Neuronal stem cell (in vitro differentiated cells): ENCODE measurements around the gene ISOC2.

Experiments used
- DNase-seq: peaks from one replicate; pipeline ENCODE4 v3.0.0-alpha.2; 2013; ENCODE audit warnings: low spot score
- H2AFZ ChIP-seq: one replicate; pipeline ENCODE4 v1.6.1; 2013; ENCODE audit warnings: mild to moderate bottlenecking, low read length, inconsistent platforms
- H2AK5ac ChIP-seq: 2 replicates; pipeline ENCODE4 v1.6.1; 2013; ENCODE audit warnings: low read depth, mild to moderate bottlenecking, inconsistent platforms, low read length, moderate library complexity, mixed read lengths
- H2BK120ac ChIP-seq: 2 replicates; pipeline ENCODE4 v1.6.1; 2013; ENCODE audit warnings: low read depth, mild to moderate bottlenecking, inconsistent platforms, low read length, moderate library complexity, mixed read lengths
- H2BK12ac ChIP-seq: one replicate; pipeline ENCODE4 v1.6.1; 2013; ENCODE audit warnings: low read length, inconsistent platforms
- H2BK15ac ChIP-seq: 2 replicates; pipeline ENCODE4 v1.6.1; 2013; ENCODE audit warnings: mild to moderate bottlenecking, low read length, inconsistent platforms, mixed read lengths
- H2BK5ac ChIP-seq: one replicate; pipeline ENCODE4 v1.6.1; 2013; ENCODE audit warnings: inconsistent platforms, mild to moderate bottlenecking, low read length, moderate library complexity
- H3K14ac ChIP-seq: one replicate; pipeline ENCODE4 v1.6.1; 2013; ENCODE audit warnings: low read length, inconsistent platforms
- H3K18ac ChIP-seq: 2 replicates; pipeline ENCODE4 v1.6.1; 2013; ENCODE audit warnings: low read length, inconsistent platforms
- H3K23ac ChIP-seq: 2 replicates; pipeline ENCODE4 v1.6.1; 2013; ENCODE audit warnings: low read depth, mild to moderate bottlenecking, mixed read lengths, low read length, inconsistent platforms; ENCODE audit not compliant: poor library complexity
- H3K27ac ChIP-seq: replicated peaks from 3 replicates; pipeline ENCODE4 v1.5.1; 2013; ENCODE audit warnings: low read length, inconsistent platforms
- H3K27me3 ChIP-seq, 3 experiments: 2 replicates each; pipeline ENCODE4 v1.6.1; 2013; ENCODE audit warnings: low read length in 3 of 3, mild to moderate bottlenecking in 2 of 3, inconsistent platforms in 1 of 3, low read depth in 1 of 3, mixed read lengths in 1 of 3, moderate library complexity in 1 of 3; ENCODE audit not compliant: control insufficient read depth in 3 of 3, insufficient read depth in 3 of 3
- H3K36me3 ChIP-seq, 2 donors: replicated peaks in 1 of 2; 2 replicates each; pipeline ENCODE4 v1.6.1; 2013; ENCODE audit warnings: low read length in 2 of 2; ENCODE audit not compliant: control insufficient read depth in 2 of 2, insufficient read depth in 2 of 2
- H3K4ac ChIP-seq: 2 replicates; pipeline ENCODE4 v1.6.1; 2013; ENCODE audit warnings: inconsistent platforms, mild to moderate bottlenecking, low read length, moderate library complexity
- H3K4me1 ChIP-seq, 2 donors: 1 replicate in 1 of 2; 2 replicates in 1 of 2; pipeline ENCODE4 v1.6.1; 2013; ENCODE audit warnings: low read length in 2 of 2, low read depth in 1 of 2; ENCODE audit not compliant: control insufficient read depth in 2 of 2, insufficient read depth in 1 of 2
- H3K4me2 ChIP-seq: one replicate; pipeline ENCODE4 v1.6.1; 2013; ENCODE audit warnings: mild to moderate bottlenecking, low read length, inconsistent platforms; ENCODE audit not compliant: insufficient read depth, poor library complexity, severe bottlenecking
- H3K4me3 ChIP-seq, 2 donors: 2 replicates each; pipeline ENCODE4 v1.5.1; 2013; ENCODE audit warnings: low read length in 2 of 2, mild to moderate bottlenecking in 2 of 2, inconsistent platforms in 1 of 2, moderate library complexity in 1 of 2
- H3K79me1 ChIP-seq: one replicate; pipeline ENCODE4 v1.6.1; 2013; ENCODE audit warnings: low read depth, mild to moderate bottlenecking, inconsistent platforms, low read length, moderate library complexity
- H3K9ac ChIP-seq: one replicate; pipeline ENCODE4 v1.6.1; 2013; ENCODE audit warnings: mild to moderate bottlenecking, low read depth, low read length, inconsistent platforms; ENCODE audit not compliant: poor library complexity
- H3K9me3 ChIP-seq, 2 donors: replicated peaks in 1 of 2; 2 replicates each; pipeline versions ENCODE3 to v1.6.1; 2013; ENCODE audit warnings: low read length in 2 of 2, mild to moderate bottlenecking in 2 of 2, inconsistent platforms in 1 of 2, low read depth in 1 of 2, mixed read lengths in 1 of 2, moderate library complexity in 1 of 2; ENCODE audit not compliant: control insufficient read depth in 2 of 2, insufficient read depth in 1 of 2
- H4K8ac ChIP-seq: one replicate; pipeline ENCODE4 v1.6.1; 2013; ENCODE audit warnings: low read depth, mild to moderate bottlenecking, inconsistent platforms, low read length, moderate library complexity
- H4K91ac ChIP-seq: one replicate; pipeline ENCODE4 v1.6.1; 2013; ENCODE audit warnings: low read length, low read depth, mild to moderate bottlenecking, inconsistent platforms; ENCODE audit not compliant: poor library complexity
- WGBS, 2 donors: extraction: QIAGEN DNeasy Blood & Tissue Kit; methylation state at CpG; one replicate each; pipeline ENCODE4 v1.1.7; 2013; ENCODE audit warnings: missing lambda C conversion rate in 2 of 2, mixed read lengths in 1 of 2; ENCODE audit not compliant: insufficient read length in 2 of 2, insufficient replicate concordance in 1 of 2; ENCODE audit errors: extremely low coverage in 2 of 2; 5-methylcytosine and 5-hydroxymethylcytosine counted together

Gene ISOC2

DNA sequence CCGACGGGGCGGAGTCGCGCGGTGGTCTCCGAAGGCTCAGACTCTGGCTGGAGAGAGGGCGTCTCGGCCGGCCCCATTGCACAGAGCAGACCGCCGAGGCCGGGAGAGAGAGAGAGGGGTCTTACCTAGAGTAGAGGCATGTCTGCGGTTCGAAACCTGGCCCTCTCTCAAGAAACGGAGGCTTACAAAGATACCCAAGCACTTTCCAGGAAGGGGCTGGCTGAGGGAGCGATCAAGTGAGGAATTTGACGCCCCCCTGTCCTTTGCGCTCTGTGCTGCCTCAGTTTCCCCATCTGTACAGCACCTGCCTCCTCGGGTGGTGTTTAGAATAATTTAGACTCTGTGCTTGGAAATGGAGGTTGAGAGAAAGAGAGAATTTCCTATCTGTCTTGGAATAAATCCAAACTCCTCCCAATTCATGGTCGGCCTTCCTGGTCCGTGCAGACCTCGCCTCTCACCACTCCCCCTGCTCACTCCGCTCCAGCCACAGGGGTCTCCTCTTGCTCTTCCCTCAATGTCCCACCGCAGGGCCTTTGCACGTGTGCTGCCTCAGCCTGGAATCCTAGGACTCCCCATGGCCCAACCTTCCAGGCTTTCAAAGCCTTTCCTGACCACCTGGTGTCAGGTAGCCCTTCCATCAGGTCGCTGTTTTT lies 658 bp upstream of the ISOC2 start:
- Histone ChIP-seq H3K4me2 (peak overlapping the region; percentile 78), H2AK5ac (peak overlapping the region; percentile 82), H3K9ac (no peak overlapping the region), H2AFZ (peak overlapping the region; percentile 80), H3K4me1 (peaks cover 20 to 36% of the 10 kb centered on the region in 2 donors), H3K27me3 (peaks cover 0 to 36% (median 0%) of the 10 kb centered on the region in 3 experiments), H2BK12ac (no peak overlapping the region), H3K18ac (peak overlapping the region; percentile 73), H3K27ac (no peak overlapping the region), H4K91ac (no peak overlapping the region), H3K23ac (peak overlapping the region; percentile 5), H3K9me3 (peaks cover 0 to 4% of the 10 kb centered on the region in 2 donors), H3K14ac (no peak overlapping the region), H3K79me1 (no peaks in the 10 kb centered on the region), H2BK120ac (no peak overlapping the region), H3K4ac (no peak overlapping the region), H3K4me3 (peak overlapping the region; percentile 43 to 67), H4K8ac (no peak overlapping the region), H2BK5ac (no peak overlapping the region), H3K36me3 (no peaks in the 10 kb centered on the region), H2BK15ac (peak overlapping the region; percentile 95)
- WGBS, 2 donors, result no CpG with 5 or more reads among the region's 27 CpGs
- DNase-seq, result no peak

DNA sequence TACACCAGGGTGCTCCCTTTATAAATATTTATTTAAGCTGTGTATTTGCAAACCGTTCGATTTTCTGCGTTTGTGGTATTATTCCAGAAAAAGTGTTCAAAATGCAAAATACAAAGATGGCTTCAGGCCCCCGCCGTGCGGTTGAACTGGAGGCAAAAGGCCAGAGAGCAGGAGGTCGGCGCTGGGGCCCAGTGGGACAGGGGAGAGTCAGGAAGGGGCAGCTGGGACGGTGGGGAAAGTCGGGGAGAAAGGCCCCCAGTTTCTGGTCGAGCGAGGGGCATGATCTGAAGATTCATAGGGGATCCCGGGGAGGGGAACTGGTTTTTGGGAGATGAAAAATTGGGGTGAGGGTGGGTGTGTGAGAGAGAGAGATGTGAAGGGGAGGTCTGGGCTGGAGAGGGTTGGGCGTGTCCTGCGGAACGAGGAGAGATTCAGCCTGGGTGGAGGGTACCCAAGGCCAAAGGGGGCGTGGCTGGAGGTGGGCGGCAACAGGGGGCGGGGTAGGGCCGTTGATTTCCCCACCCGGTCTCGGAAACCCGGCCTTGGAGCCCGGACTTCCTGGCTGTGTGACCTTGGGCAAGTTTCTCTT lies 678 bp downstream of the ISOC2 start:
- DNase-seq, result peak; percentile 75
- peak overlapping the region; percentile 84 for H2BK5ac ChIP-seq

GRCh38 chr19:55459950-55460657 lies 1.3 kb downstream of the ISOC2 start:
- H3K27ac ChIP-seq, result no peak overlapping the region
- peak overlapping the region in 1 of 2 donors; percentile 70 for H3K4me3 ChIP-seq
- H4K8ac ChIP-seq, result no peak overlapping the region
- H3K9ac ChIP-seq, result no peak overlapping the region
- no CpG with 5 or more reads among the region's 16 CpGs for WGBS, 2 donors
- peaks cover 20 to 30% of the 10 kb centered on the region in 2 donors for H3K4me1 ChIP-seq
- H4K91ac ChIP-seq, result no peak overlapping the region
- no peak overlapping the region for H3K4me2 ChIP-seq
- peaks cover 0 to 21% (median 0%) of the 10 kb centered on the region in 3 experiments for H3K27me3 ChIP-seq
- H2BK12ac ChIP-seq, result no peak overlapping the region
- peaks cover 0 to 2% of the 10 kb centered on the region in 2 donors for H3K9me3 ChIP-seq
- H2BK15ac ChIP-seq, result no peak overlapping the region
- H2AK5ac ChIP-seq, result peak overlapping the region; percentile 85
- peaks cover 0 to 11% of the 10 kb centered on the region in 2 donors for H3K36me3 ChIP-seq
- no peak for DNase-seq
- no peak overlapping the region for H3K23ac ChIP-seq
- no peak overlapping the region for H3K14ac ChIP-seq
- H2BK120ac ChIP-seq, result no peak overlapping the region
- H2AFZ ChIP-seq, result peak overlapping the region; percentile 79
- no peaks in the 10 kb centered on the region for H3K79me1 ChIP-seq
- no peak overlapping the region for H3K18ac ChIP-seq
- no peak overlapping the region for H3K4ac ChIP-seq
- H2BK5ac ChIP-seq, result peak overlapping the region; percentile 84

More for the DNA sequence above, 678 bp downstream of the ISOC2 start:
- peak overlapping the region; percentile 60 for H3K23ac ChIP-seq
- H3K27ac ChIP-seq, result no peak overlapping the region
- no peaks in the 10 kb centered on the region for H3K79me1 ChIP-seq
- peaks cover 0 to 28% (median 0%) of the 10 kb centered on the region in 3 experiments for H3K27me3 ChIP-seq
- H2AFZ ChIP-seq, result peak overlapping the region; percentile 82
- H2BK12ac ChIP-seq, result no peak overlapping the region
- H2BK15ac ChIP-seq, result no peak overlapping the region
- H3K4me3 ChIP-seq, result peak overlapping the region; percentile 70 to 91
- WGBS, 2 donors, result no CpG with 5 or more reads among the region's 24 CpGs
- peak overlapping the region; percentile 79 for H2AK5ac ChIP-seq
- H3K18ac ChIP-seq, result peak overlapping the region; percentile 45
- no peak overlapping the region for H3K4ac ChIP-seq
- H3K36me3 ChIP-seq, result peaks cover 0 to 6% of the 10 kb centered on the region in 2 donors
- H3K4me1 ChIP-seq, result peaks cover 20 to 35% of the 10 kb centered on the region in 2 donors
- no peak overlapping the region for H3K9ac ChIP-seq
- H2BK120ac ChIP-seq, result no peak overlapping the region
- H3K9me3 ChIP-seq, result peaks cover 0 to 3% of the 10 kb centered on the region in 2 donors
- no peak overlapping the region for H4K8ac ChIP-seq
- no peak overlapping the region for H3K14ac ChIP-seq
- H3K4me2 ChIP-seq, result peak overlapping the region; percentile 75
- H4K91ac ChIP-seq, result no peak overlapping the region

DNA sequence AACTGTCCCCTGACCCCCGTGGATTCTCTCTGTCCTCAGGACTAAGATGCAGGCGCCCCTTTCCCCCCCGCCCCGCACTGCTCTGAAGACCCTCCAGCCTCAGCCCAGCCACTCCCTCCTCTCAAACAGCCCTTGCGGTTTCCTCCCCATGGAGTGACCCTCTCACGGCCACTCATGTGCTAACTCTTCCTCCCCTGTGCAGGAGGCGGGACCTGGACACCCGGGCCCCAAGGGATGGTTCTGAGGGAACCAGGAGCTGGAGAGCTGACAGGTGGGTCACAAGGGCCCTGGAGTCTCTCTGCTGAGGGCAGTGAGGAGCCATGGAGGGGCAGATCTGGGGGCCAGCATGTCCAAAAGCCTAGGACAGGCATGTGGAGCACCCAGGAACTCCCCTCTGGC lies 1.9 kb downstream of the ISOC2 start:
- Histone ChIP-seq H3K4me3 (peak overlapping the region in 1 of 2 donors; percentile 70), H2BK12ac (no peak overlapping the region), H2BK15ac (peak overlapping the region; percentile 39), H3K79me1 (no peaks in the 10 kb centered on the region), H2AFZ (peak overlapping the region; percentile 35), H4K91ac (no peak overlapping the region), H3K18ac (no peak overlapping the region), H2BK5ac (no peak overlapping the region), H3K23ac (no peak overlapping the region), H3K4ac (no peak overlapping the region), H2AK5ac (peak overlapping the region; percentile 85), H2BK120ac (no peak overlapping the region), H3K9ac (no peak overlapping the region), H3K4me1 (peaks cover 20 to 27% of the 10 kb centered on the region in 2 donors), H3K27me3 (peaks cover 0 to 15% (median 0%) of the 10 kb centered on the region in 3 experiments), H3K14ac (no peak overlapping the region), H3K36me3 (peaks cover 0 to 12% of the 10 kb centered on the region in 2 donors), H3K9me3 (peaks cover 0 to 2% of the 10 kb centered on the region in 2 donors), H3K4me2 (no peak overlapping the region), H4K8ac (no peak overlapping the region), H3K27ac (no peak overlapping the region)
- DNase-seq, result no peak
- WGBS, 2 donors, result no CpG with 5 or more reads among the region's 8 CpGs
